ENCODE results near the gene FAR1. TPM values are rescaled to one million over a fixed set of nuclear protein-coding genes. Genes with fewer than 3 reads are reported as not detected.
"Not testable (repeated sequence)": the region's sequence is repeated elsewhere in the genome, so short reads cannot be mapped to it uniquely, and the experiment has no call there.

The FAR1 gene
- polyA plus RNA-seq, 1 donor: 93.5 TPM

DNA sequence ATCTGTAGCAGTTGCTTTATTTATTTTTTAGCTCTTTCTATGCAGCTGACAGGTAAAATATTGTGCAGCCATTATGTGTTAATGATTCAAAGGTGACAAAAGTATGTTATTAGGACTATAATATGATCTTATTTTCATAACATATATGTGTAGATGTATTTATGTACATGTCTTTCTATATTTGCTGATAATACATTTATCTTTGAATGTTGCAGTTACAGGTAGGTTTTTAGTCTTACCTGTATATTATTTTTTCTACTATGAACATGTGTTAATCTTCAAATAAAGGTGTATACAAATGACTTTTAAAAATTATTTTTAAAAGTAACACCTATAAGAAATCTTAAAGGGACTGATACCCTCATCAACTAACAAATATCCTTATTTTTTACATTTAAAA is 33.6 kb downstream of the FAR1 start:
- no peak for DNase-seq

- no peak for DNase-seq
These were observed 37.2 kb downstream of the FAR1 start for GRCh38 chr11:13705710-13706109.

DNA sequence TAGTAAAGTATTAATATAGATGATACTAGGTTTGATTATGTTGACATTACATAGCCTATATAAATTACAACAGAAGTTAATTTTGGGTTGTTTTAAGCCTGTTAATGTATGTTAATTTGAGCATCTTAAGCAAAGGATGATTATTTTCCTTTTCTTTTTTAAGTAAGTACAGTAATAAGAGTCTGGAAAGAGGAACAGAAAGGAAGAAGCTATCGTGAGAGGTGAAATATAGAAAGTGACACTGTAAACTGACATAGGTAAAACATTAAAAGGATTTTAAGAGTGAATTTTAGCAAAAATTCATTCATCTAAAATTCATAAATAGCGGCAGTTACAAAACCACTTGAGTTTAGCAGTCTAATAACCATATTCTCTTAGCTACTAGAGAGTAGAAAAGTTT is 45.5 kb downstream of the FAR1 start:
- DNase-seq: no peak

DNA sequence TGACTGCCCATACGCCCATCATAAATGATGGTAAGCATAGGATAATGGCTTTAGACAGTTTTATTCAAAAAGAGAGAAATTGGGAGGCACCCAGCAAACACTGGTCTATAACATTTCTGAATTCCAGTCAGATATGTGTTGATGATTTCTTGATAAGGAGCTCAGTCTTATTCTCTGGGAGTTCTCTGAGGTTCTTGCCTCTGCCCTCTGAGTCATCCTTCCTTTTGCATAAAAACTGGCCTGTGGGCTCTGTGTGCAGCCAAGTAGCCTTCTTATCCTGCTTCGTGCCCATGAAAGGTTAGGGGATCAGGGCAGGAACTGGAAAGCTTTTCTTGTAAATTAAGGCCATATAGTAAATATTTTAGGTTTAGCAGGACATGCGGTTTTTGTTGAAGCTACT is 48.9 kb downstream of the FAR1 start:
- DNase-seq: no peak

DNA sequence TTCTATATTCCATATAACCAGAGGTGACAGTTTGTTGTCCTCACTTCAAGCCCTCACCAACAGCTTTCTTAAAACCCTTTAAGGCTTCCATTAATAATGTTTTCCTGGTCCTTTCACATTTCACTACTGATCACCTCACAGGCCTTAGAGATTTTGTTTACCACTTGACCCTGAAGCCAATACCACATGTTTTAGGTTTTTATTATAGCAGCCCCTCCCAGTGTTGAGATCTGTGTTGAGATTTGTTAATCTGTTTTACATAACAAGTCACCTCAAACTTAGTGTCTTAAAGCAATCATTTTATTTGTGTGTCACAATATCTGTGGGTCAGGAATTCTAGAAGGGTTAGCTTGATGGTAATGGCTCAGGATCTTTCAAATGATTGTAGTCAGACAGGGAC is 49.9 kb downstream of the FAR1 start:
- no peak for DNase-seq

- DNase-seq: no peak
These were observed 52.5 kb downstream of the FAR1 start for GRCh38 chr11:13720940-13721339.

- no peak for DNase-seq
These were observed 53.3 kb downstream of the FAR1 start for GRCh38 chr11:13721760-13722159.

- no peak for DNase-seq
These were observed 58.0 kb downstream of the FAR1 start for GRCh38 chr11:13726456-13726855.

GRCh38 chr11:13728076-13728475 is 59.6 kb downstream of the FAR1 start:
- DNase-seq: no peak

- no peak for DNase-seq
These were observed 66.1 kb downstream of the FAR1 start for GRCh38 chr11:13734530-13734929.

DNA sequence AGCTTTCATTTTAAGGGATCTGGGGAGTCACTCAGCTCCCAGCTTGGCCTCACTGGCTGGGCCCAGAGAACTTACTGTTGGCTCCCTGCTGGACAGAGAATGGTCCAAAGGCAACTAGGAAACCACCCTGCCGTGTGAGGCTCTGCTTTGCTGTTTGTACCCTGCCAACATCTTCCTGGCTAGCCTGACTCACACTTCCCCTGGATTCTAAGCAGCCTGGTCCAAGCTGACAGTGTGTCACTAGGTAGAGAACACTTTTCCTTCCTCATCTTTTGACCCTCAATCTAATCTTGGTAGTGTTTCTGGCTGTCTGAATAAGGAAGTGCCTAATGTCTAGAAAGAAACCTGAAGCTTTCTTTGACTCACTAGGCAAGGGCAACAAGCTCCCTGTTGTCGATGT is 76.7 kb downstream of the FAR1 start:
- no peak for DNase-seq

GRCh38 chr11:13753316-13753715 is 84.8 kb downstream of the FAR1 start:
- DNase-seq: not testable (repeated sequence)

DNA sequence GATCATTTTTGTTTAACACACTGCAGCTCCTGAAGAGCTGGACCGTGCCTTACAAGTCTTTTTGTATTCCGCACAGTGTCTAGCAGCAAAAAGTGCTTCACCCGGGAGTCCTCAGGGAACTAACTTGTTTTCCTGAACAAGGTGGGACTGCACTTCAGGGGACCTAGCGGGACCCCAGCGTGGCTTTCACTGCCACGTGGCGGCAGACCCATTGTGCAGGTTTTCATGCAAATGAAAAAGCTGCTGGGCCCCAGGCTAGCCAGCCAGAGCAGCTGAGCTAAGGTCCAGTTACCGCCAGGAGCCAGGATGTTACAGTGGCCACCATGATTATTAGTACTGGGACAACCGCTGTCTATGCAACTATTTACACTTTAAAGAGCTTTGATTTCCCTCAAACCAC is 90.6 kb downstream of the FAR1 start:
- DNase-seq: no peak

GRCh38 chr11:13760115-13760514 is 91.6 kb downstream of the FAR1 start:
- DNase-seq: no peak

DNA sequence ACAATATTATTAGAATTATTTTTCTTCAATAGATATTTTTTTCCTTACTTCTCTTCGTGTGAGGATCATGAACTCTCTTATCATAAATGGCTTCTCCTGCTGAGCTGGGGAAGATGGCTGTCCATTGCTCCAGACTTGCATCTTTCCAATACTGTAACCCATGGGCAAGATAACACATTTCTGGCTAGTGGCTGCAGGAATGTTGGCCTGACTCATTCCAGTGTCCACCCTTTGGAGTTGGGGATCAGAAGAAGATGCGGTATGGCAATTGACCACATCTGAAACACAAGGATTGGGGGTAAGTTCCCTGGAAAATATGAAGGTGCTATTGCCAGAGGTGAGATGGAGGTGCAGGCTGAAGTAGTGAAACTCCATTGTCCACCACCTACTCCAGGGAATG is 92.8 kb downstream of the FAR1 start:
- no peak for DNase-seq

- no peak for DNase-seq
These were observed 93.2 kb downstream of the FAR1 start for GRCh38 chr11:13761716-13762115.

DNA sequence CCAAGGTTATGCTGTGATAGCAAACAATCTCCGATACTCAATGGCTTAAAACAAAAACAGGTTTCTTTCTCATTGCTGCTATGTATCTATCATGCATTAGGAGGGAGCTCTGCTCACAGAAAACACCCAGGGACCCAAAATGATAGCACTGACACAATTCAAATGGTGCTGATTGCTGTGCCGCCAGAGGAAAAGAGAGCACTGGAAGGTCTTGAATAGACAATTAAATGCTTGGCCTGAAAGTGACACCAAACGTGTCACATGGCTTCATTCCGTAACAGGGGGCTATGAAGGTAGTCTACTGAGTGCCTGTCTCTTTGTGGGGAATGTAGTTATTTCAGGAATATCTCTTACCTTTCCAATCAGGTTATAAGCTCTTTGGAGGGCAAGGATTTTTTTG is 94.2 kb downstream of the FAR1 start:
- DNase-seq: no peak

DNA sequence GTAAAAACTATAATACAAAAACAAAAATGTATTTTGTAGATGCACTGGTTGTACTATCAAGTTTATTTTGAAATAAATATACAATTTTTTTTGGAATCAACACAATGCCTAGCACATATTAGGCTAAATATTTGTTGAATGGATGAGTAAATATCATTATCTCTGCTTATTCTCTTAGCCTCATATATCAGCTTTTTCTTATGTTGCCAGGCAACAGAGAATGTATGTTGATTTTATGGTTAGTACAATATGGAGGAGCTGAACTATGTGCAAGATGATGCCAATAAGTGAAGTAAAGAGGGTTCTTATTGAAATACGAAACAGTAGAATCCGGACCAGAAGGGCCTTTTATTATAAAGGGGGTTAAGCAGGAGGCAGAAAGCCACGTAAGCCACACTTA is 94.9 kb downstream of the FAR1 start:
- DNase-seq: no peak

DNA sequence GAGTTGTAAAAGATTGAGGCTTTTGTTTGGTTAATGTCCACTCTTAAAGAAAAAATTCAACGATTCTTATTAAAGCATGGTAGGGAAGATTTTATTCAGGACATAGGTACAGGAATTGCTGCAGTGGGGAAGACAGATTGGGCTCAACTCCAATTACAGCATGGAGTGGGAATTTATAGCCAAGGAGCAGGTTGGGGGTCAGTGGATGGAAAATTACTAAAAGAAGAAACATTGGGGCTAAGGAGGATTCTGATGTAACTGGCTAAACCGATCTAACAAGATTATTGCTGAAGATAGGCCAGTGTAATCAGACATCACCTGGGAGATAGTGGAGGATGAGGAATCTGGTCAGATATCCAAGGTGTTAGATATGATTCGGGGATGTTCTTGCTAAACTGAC is 97.4 kb downstream of the FAR1 start:
- no peak for DNase-seq

DNA sequence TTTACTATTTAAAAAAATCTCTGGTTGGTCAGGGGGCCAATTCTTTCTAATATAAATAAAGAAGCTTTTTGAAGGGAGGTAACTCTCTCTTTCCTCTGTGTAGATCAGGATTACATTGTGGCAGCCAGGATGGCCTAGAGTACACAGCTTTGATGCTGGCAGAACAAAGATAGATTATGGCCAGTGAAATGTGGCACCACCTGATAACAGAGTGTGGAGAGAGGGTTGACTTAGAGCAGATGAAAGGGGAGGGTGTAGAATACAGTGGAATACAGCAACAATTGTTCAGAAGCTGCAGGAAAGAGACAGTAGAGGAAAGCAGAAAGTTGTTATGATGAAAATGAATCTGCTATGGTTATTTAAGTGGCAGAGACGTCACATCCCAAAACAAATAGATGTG is 99.0 kb downstream of the FAR1 start:
- no peak for DNase-seq

DNA sequence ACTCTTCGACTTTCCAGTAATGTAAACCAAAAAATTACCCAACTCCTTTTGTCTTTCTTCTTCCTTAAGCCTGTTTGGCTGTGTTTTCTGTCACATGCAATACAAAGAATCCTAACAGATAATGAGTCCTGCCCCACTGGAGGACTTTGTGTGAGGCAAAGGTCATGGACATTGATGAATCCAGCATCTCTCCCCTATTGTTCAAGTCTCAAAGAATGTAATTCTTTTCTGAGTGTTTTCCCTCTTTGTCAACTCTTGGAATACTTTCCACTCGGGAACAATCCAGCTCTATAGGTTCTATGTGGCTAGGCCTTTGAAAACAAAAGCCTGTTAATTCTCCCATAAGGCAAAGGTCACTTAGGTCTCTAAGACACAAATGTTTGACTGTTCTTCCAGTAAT is 100.7 kb downstream of the FAR1 start:
- DNase-seq: no peak

DNA sequence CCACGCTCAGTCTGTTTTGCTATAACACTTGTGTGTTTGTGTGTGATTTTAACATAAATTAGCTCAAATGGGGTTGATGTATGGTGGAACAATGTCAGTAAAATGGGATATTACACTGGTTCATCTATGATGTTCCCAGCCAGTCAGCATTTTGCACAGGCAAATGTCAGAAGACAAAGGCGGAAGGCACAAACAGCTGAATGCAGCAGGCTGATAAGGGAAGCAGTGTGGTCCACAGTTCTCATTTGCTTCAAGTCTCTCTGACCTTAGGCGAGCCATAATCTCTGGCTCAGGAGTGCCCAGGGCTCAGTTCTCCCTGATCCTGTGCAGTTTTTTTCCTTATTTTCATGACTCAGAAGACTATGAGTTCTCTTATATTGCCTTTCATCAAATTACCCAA is 102.7 kb downstream of the FAR1 start:
- no peak for DNase-seq

- peak; percentile 82 for DNase-seq
These were observed 104.0 kb downstream of the FAR1 start for GRCh38 chr11:13772223-13773046.

GRCh38 chr11:13775471-13775870 is 107.0 kb downstream of the FAR1 start:
- no peak for DNase-seq
